K562 (cell line): ENCODE results near the gene CFAP221. TPM values are rescaled to one million over a fixed set of nuclear protein-coding genes. Genes with fewer than 3 reads are reported as not detected.

Experiments
- ATAC-seq: fragments of 200-7000 bp; cut with Tn5 transposase; 3 replicates; pipeline ENCODE4 v1.9.1; 2020; ENCODE audit warnings: moderate library complexity
- BruUV-seq: library from RNA; stranded (reverse); fragments of 400-500 nt; replicated peaks from 2 replicates; lab custom pipeline; 2021; lab: Mats Ljungman, UMichigan
- CTCF ChIA-PET: fragments of 300-600 bp; formaldehyde crosslinking; extraction: SDS; loops from one replicate; lab custom pipeline; 2021; ENCODE audit warnings: low intra/inter-chr PET ratio; lab: Yijun Ruan, JAX
- POLR2A ChIA-PET: fragments of 300-600, 350-650 bp; sonication (Branson Sonifier 250); formaldehyde crosslinking; extraction: SDS; loops from one replicate; lab custom pipeline; 2021; ENCODE audit warnings: antibody characterized with exemption, inconsistent platforms; lab: Yijun Ruan, JAX
- DNase-seq, 4 experiments: peaks; one replicate each; pipeline versions ENCODE4 v3.0.0 to v3.0.0-alpha.2; 2011 to 2018; ENCODE audit warnings: low spot score in 3 of 4, mixed read lengths in 3 of 4; ENCODE audit errors: extremely low read depth in 1 of 4
- FAIRE-seq: peaks from 2 replicates; lab custom pipeline; 2011; peaks lifted over from hg19 to GRCh38; lab: Jason Lieb, UNC
- H2AFZ ChIP-seq: 2 replicates; pipeline ENCODE4 v1.6.0; 2011; ENCODE audit warnings: low read depth, low read length, control low read depth, inconsistent platforms
- H3K27ac ChIP-seq: fragments of 200-600 bp; 3 replicates; pipeline ENCODE4 v1.8.0; 2011; ENCODE audit warnings: low read depth, mild to moderate bottlenecking, control low read depth, inconsistent platforms, low read length, moderate library complexity, mixed read lengths; ENCODE audit errors: extremely low read depth
- H3K27me3 ChIP-seq, 2 experiments: fragments of 300-600 bp in 1 of 2; 2 replicates in 1 of 2; 3 replicates in 1 of 2; pipeline versions ENCODE4 v1.6.0 to v1.8.0; 2011; ENCODE audit warnings: inconsistent platforms in 2 of 2, low read length in 2 of 2, mild to moderate bottlenecking in 1 of 2, mixed read lengths in 1 of 2, moderate library complexity in 1 of 2; ENCODE audit not compliant: control insufficient read depth in 2 of 2, insufficient read depth in 2 of 2
- H3K36me3 ChIP-seq: fragments of 300-600 bp; 3 replicates; pipeline ENCODE4 v1.8.0; 2011; ENCODE audit warnings: mild to moderate bottlenecking, low read length, inconsistent platforms; ENCODE audit not compliant: control insufficient read depth, insufficient read depth
- H3K4me1 ChIP-seq, 2 experiments: fragments of 200-600 bp in 1 of 2; replicated peaks in 1 of 2; 2 replicates in 1 of 2; 3 replicates in 1 of 2; pipeline versions ENCODE4 v1.5.1 to v1.8.0; 2011; ENCODE audit warnings: inconsistent platforms in 2 of 2, low read length in 2 of 2, mild to moderate bottlenecking in 1 of 2, mixed read lengths in 1 of 2, moderate library complexity in 1 of 2; ENCODE audit not compliant: control insufficient read depth in 2 of 2, insufficient read depth in 2 of 2
- H3K4me2 ChIP-seq: 2 replicates; pipeline ENCODE4 v1.6.1; 2011; ENCODE audit warnings: low read length, control low read depth, inconsistent platforms, mixed read lengths; ENCODE audit not compliant: insufficient read depth
- H3K4me3 ChIP-seq: fragments of 200-600 bp; sonication (generic), shearing (Covaris generic); 2 replicates; pipeline ENCODE4 v1.5.1; 2016; ENCODE audit warnings: control low read depth, inconsistent platforms
- H3K79me2 ChIP-seq: fragments of 200-600 bp; 3 replicates; pipeline ENCODE4 v1.8.0; 2011; ENCODE audit warnings: low read length, inconsistent platforms; ENCODE audit not compliant: control insufficient read depth, insufficient read depth
- H3K9ac ChIP-seq, 2 experiments: 2 replicates each; pipeline versions ENCODE4 v1.6.0 to v1.6.1; 2011; ENCODE audit warnings: low read depth in 2 of 2, low read length in 2 of 2, control low read depth in 1 of 2, inconsistent platforms in 1 of 2, mild to moderate bottlenecking in 1 of 2, mixed read lengths in 1 of 2; ENCODE audit not compliant: insufficient read depth in 1 of 2
- H3K9me1 ChIP-seq: one replicate; pipeline ENCODE4 v1.6.0; 2011; ENCODE audit warnings: inconsistent platforms, mild to moderate bottlenecking, low read length, moderate library complexity; ENCODE audit not compliant: control insufficient read depth, insufficient read depth
- H3K9me3 ChIP-seq: replicated peaks from 2 replicates; pipeline ENCODE4 v1.5.1; 2011; ENCODE audit warnings: low read depth, low read length, inconsistent platforms; ENCODE audit not compliant: control insufficient read depth, insufficient read depth
- H4K20me1 ChIP-seq: replicated peaks from 2 replicates; pipeline ENCODE4 v1.6.1; 2011; ENCODE audit warnings: low read length, inconsistent platforms, mixed read lengths; ENCODE audit not compliant: control insufficient read depth, insufficient read depth
- CEBPG ChIP-seq, 3 experiments: fragments of 200-800 bp in 1 of 3; sonication (Bioruptor generic) in 1 of 3; sonication (generic) in 1 of 3; formaldehyde crosslinking in 1 of 3; IDR thresholded peaks in 2 of 3; conservative IDR thresholded peaks in 1 of 3; 2 replicates each; pipeline versions ENCODE4 v1.6.1 to v1.8.0; 2016 to 2022; ENCODE audit warnings: missing compliant biosample characterization in 2 of 3, missing genetic modification characterization in 2 of 3, mild to moderate bottlenecking in 1 of 3, missing genetic modification reagents in 1 of 3
- MCM3 ChIP-seq: fragments of 450-650 bp; IDR thresholded peaks from 2 replicates; pipeline ENCODE4 v1.6.1; 2016
- SIX5 ChIP-seq, 2 experiments: IDR thresholded peaks; 2 replicates each; pipeline ENCODE4 v1.6.1; 2011; ENCODE audit warnings: low read length in 2 of 2, borderline replicate concordance in 1 of 2, low read depth in 1 of 2, mild to moderate bottlenecking in 1 of 2, moderate library complexity in 1 of 2; ENCODE audit not compliant: insufficient read depth in 1 of 2
- ZNF347 ChIP-seq: fragments of 450-650 bp; formaldehyde crosslinking; IDR thresholded peaks from 2 replicates; pipeline ENCODE4 v1.4.0; 2020; ENCODE audit warnings: low read depth, mild to moderate bottlenecking, moderate library complexity
- ZNF830 ChIP-seq: fragments of 250-450 bp; sonication (Bioruptor Pico); IDR thresholded peaks from 2 replicates; pipeline ENCODE4 v1.5.0; 2021; ENCODE audit warnings: mild to moderate bottlenecking
- WGBS: fragments of 100-300 bp; shearing (Covaris generic); methylation state at CpG from one replicate; pipeline ENCODE4 v1.1.6; 2016; ENCODE audit warnings: low coverage, mixed read lengths; ENCODE audit not compliant: insufficient coverage; ENCODE audit errors: missing lambda C conversion rate; 5-methylcytosine and 5-hydroxymethylcytosine counted together
- in situ Hi-C: fragments of 300-500 bp; cut with MboI; formaldehyde crosslinking; loops from 4 replicates; pipeline ENCODE4 v1.15.0; 2018; ENCODE audit warnings: inconsistent platforms, mixed read lengths
- intact Hi-C: fragments of 100-400 bp; cut with micrococcal nuclease; formaldehyde crosslinking; loops from 2 replicates; pipeline ENCODE4 v1.14.2; 2022
- polyA plus RNA-seq, 8 experiments: library from polyadenylated mRNA; depleted of rRNA in 4 of 8; stranded (reverse) in 5 of 8; unstranded in 3 of 8; fragments of >200 nt; fragmentation: Nextera tagmentation in 2 of 8; fragmentation: Illumina TruSeq in 1 of 8; extraction: Ambion mirVana in 2 of 8; extraction: Trizol in 1 of 8; gene quantifications; 2 replicates each; pipeline versions ENCODE4 v1.2.1 to v1.2.3, GENCODE V29; 2011 to 2014; ENCODE audit warnings: inconsistent platforms in 1 of 8, missing spikeins in 1 of 8
- total RNA-seq, 7 experiments: library from RNA; depleted of rRNA in 6 of 7; stranded (reverse); fragments of >200 nt in 6 of 7; fragmentation: Illumina TruSeq in 2 of 7; extraction: Trizol in 2 of 7; gene quantifications; 2 replicates each; pipeline versions ENCODE4 v1.2.1 to v1.2.3, GENCODE V29; 2011 to 2021; ENCODE audit warnings: low replicate concordance in 1 of 7
- TF ChIP-seq, protein P1 (sequence below): fragments of 250-450 bp; sonication (Bioruptor Pico); IDR thresholded peaks from 2 replicates; pipeline ENCODE4 v1.5.0; 2021; ENCODE audit warnings: mild to moderate bottlenecking, moderate library complexity
- TF ChIP-seq, protein P2 (sequence below), 2 experiments: fragments of 450-650 bp; IDR thresholded peaks; 2 replicates each; pipeline ENCODE4 v1.6.1; 2016
- TF ChIP-seq, protein P3 (sequence below): fragments of 250-450 bp; sonication (Bioruptor Pico); IDR thresholded peaks from 2 replicates; pipeline ENCODE4 v1.4.0; 2020; ENCODE audit warnings: mild to moderate bottlenecking, moderate library complexity

The CFAP221 gene
- total and polyA plus RNA-seq, 9 of the 15 experiments (the other 6 are each of a cell fraction or from before 2014, with no cell fraction given): 0.09 to 1.4 (median 0.65) TPM

- FAIRE-seq: no peak
Measured at GRCh38 chr2:119575439-119575838, 31.2 kb downstream of the CFAP221 start.

More at GRCh38 chr2:119575439-119575838, 31.2 kb downstream of the CFAP221 start:
- no TSS peak for BruUV-seq
- Histone ChIP-seq H3K4me2 (no peak overlapping the region), H3K36me3 (no peaks in the 10 kb centered on the region), H3K4me1 (no peaks in the 10 kb centered on the region; a peak in 1 of 5 replicates), H3K9me3 (no peaks in the 10 kb centered on the region), H3K27me3 (peaks cover 0 to 3% of the 10 kb centered on the region in 2 experiments; a peak in 1 of 5 replicates), H4K20me1 (no peaks in the 10 kb centered on the region), H2AFZ (no peak overlapping the region), H3K4me3 (no peak overlapping the region), H3K9me1 (no peaks in the 10 kb centered on the region), H3K79me2 (no peaks in the 10 kb centered on the region), H3K9ac (no peak overlapping the region), H3K27ac (no peak overlapping the region)
- in situ Hi-C loops: no loop called here
- TF ChIP-seq, protein P1, sequence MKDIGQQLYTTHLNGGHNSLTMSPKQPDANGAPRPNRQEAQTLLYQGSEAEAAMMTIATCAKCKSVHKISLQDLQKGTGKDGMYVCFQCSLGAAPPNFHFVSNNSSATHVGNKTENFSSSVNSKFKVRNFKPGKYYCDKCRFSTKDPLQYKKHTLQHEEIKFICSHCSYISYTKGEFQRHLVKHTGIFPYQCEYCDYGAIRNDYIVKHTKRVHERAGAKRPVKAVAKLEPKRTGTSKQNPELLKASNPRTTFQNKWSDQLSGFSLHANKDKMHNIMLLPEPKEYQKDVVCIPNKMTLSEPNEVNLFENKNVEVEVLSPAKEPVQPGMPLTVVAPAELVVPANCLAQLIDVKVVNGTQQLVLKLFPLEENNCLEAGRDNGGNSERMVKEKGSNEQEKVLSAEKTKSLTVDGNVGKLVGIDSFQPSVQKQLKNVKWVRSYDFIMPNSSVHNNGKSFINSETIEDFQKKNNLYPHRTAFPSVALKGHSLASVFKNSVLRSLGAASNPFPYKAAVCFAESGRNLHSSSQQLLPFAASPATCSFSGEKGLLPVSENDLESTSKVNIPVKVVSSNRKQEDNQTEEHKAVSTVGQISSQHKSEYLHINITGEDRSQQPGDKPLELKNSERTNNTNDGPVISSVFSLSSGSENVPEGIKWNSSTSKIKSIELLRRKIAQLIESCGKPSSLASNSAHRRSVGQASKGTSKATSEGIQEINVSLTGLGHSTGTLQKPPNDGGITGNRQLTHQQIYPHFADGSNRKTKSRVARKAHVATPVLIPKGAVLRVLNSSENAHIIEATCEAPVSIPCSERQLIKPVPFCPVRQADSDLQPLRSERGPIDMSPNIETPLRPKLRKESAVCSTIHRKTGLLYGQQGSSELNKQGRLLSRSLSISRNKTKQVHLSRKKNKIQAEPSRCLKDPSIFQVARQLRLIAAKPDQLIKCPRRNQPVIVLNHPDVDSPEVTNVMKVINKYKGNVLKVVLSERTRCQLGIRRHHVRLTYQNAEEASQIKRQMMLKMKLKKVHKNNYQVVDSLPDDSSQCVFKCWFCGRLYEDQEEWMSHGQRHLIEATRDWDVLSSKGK (CRISPR knock-in tag): no peak
- no peak for TF ChIP-seq CEBPG (CRISPR knock-in tag; IDR thresholded peaks at IDR 0.05)
- no peak for TF ChIP-seq CEBPG (tag; conservative IDR thresholded peaks at IDR 0.05 in 1 of 2, IDR thresholded peaks at IDR 0.05 in 1 of 2)
- TF ChIP-seq SIX5 (IDR thresholded peaks at IDR 0.05; ENCODE audit: borderline replicate concordance in 1 of 2, insufficient read depth in 1 of 2, low read depth in 1 of 2, low read length in 2 of 2): no peak
- no peak for TF ChIP-seq MCM3
- TF ChIP-seq, protein P2, sequence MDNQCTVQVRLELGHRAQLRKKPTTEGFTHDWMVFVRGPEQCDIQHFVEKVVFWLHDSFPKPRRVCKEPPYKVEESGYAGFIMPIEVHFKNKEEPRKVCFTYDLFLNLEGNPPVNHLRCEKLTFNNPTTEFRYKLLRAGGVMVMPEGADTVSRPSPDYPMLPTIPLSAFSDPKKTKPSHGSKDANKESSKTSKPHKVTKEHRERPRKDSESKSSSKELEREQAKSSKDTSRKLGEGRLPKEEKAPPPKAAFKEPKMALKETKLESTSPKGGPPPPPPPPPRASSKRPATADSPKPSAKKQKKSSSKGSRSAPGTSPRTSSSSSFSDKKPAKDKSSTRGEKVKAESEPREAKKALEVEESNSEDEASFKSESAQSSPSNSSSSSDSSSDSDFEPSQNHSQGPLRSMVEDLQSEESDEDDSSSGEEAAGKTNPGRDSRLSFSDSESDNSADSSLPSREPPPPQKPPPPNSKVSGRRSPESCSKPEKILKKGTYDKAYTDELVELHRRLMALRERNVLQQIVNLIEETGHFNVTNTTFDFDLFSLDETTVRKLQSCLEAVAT (IDR thresholded peaks at IDR 0.05): no peak
- no peak for TF ChIP-seq ZNF830 (CRISPR knock-in tag)
- TF ChIP-seq ZNF347 (CRISPR knock-in tag): no peak
- TF ChIP-seq, protein P3, sequence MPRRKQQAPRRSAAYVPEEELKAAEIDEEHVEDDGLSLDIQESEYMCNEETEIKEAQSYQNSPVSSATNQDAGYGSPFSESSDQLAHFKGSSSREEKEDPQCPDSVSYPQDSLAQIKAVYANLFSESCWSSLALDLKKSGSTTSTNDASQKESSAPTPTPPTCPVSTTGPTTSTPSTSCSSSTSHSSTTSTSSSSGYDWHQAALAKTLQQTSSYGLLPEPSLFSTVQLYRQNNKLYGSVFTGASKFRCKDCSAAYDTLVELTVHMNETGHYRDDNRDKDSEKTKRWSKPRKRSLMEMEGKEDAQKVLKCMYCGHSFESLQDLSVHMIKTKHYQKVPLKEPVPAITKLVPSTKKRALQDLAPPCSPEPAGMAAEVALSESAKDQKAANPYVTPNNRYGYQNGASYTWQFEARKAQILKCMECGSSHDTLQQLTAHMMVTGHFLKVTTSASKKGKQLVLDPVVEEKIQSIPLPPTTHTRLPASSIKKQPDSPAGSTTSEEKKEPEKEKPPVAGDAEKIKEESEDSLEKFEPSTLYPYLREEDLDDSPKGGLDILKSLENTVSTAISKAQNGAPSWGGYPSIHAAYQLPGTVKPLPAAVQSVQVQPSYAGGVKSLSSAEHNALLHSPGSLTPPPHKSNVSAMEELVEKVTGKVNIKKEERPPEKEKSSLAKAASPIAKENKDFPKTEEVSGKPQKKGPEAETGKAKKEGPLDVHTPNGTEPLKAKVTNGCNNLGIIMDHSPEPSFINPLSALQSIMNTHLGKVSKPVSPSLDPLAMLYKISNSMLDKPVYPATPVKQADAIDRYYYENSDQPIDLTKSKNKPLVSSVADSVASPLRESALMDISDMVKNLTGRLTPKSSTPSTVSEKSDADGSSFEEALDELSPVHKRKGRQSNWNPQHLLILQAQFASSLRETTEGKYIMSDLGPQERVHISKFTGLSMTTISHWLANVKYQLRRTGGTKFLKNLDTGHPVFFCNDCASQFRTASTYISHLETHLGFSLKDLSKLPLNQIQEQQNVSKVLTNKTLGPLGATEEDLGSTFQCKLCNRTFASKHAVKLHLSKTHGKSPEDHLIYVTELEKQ: no peak
- intact Hi-C loops: no loop called here
- ChIA-PET CTCF (no interaction called here), POLR2A (no interaction called here)
- ATAC-seq (no peak), DNase-seq (no peak)
- WGBS: 0% methylated on average over 1 of the region's 1 CpG
